SKM-1 (cell line): ENCODE results near the gene UGT1A1.

Source experiments
- DNase-seq: peaks from one replicate; lab custom pipeline; 2025; ENCODE audit not compliant: unreplicated experiment; lab: John Stamatoyannopoulos, UW

The UGT1A1 gene

GRCh38 chr2:233814056-233814835, 54.2 kb downstream of the UGT1A1 start:
- no peak for DNase-seq

GRCh38 chr2:233815861-233816260, 55.8 kb downstream of the UGT1A1 start:
- DNase-seq, result no peak

GRCh38 chr2:233816334-233816733, 56.3 kb downstream of the UGT1A1 start:
- no peak for DNase-seq

- no peak for DNase-seq
These were observed 56.7 kb downstream of the UGT1A1 start for GRCh38 chr2:233816771-233817170.

- no peak for DNase-seq
These were observed 57.4 kb downstream of the UGT1A1 start for GRCh38 chr2:233817361-233817911.

- DNase-seq, result no peak
These were observed 58.0 kb downstream of the UGT1A1 start for GRCh38 chr2:233817995-233818638.

GRCh38 chr2:233818639-233819621, 58.9 kb downstream of the UGT1A1 start:
- no peak for DNase-seq

- no peak for DNase-seq
These were observed 60.1 kb downstream of the UGT1A1 start for GRCh38 chr2:233819884-233820773.

GRCh38 chr2:233820774-233821105, 60.7 kb downstream of the UGT1A1 start:
- no peak for DNase-seq

GRCh38 chr2:233821196-233821595, 61.1 kb downstream of the UGT1A1 start:
- DNase-seq, result no peak

- DNase-seq, result no peak
These were observed 61.6 kb downstream of the UGT1A1 start for GRCh38 chr2:233821709-233822100.

- DNase-seq, result no peak
These were observed 62.2 kb downstream of the UGT1A1 start for GRCh38 chr2:233822101-233822771.
